Neutrophil (primary cell): Measurements from ENCODE around the gene MYO7B.

Experiments
- H3K27ac ChIP-seq: fragments of 200-600 bp; sonication (generic); 2 replicates; pipeline ENCODE4 v1.5.1; 2016; ENCODE audit warnings: mild to moderate bottlenecking, moderate library complexity
- H3K27me3 ChIP-seq: fragments of 200-600 bp; sonication (generic); 2 replicates; pipeline ENCODE4 v1.6.0; 2016; ENCODE audit warnings: mild to moderate bottlenecking
- H3K36me3 ChIP-seq: fragments of 200-600 bp; sonication (generic); 2 replicates; pipeline ENCODE4 v1.5.1; 2017
- H3K4me1 ChIP-seq, 2 experiments: fragments of 200-600 bp in 1 of 2; sonication (generic) in 1 of 2; 1 replicate in 1 of 2; 2 replicates in 1 of 2; pipeline versions ENCODE4 v1.5.1 to v1.6.1; 2013 to 2016; ENCODE audit warnings: low read depth in 1 of 2, low read length in 1 of 2, mild to moderate bottlenecking in 1 of 2, moderate library complexity in 1 of 2; ENCODE audit not compliant: control insufficient read depth in 1 of 2, insufficient read depth in 1 of 2
- H3K4me3 ChIP-seq, 2 experiments: fragments of 200-600 bp in 1 of 2; sonication (generic) in 1 of 2; 1 replicate in 1 of 2; 2 replicates in 1 of 2; pipeline ENCODE4 v1.5.1; 2013 to 2016; ENCODE audit warnings: low read depth in 1 of 2, low read length in 1 of 2, mild to moderate bottlenecking in 1 of 2, moderate library complexity in 1 of 2
- H3K9me3 ChIP-seq: fragments of 200-600 bp; sonication (generic); 2 replicates; pipeline ENCODE4 v1.5.1; 2016
- CTCF ChIP-seq: fragments of 200-600 bp; sonication (generic); IDR thresholded peaks from 2 replicates; pipeline ENCODE4 v1.5.1; 2016; ENCODE audit warnings: antibody characterized with exemption

Gene MYO7B

GRCh38 chr2:127664895-127665225 lies 129.4 kb downstream of the MYO7B start:
- Histone ChIP-seq H3K36me3 (no peaks in the 10 kb centered on the region), H3K27me3 (peaks cover 86% of the 10 kb centered on the region), H3K4me3 (no peak overlapping the region), H3K9me3 (no peaks in the 10 kb centered on the region), H3K4me1 (no peaks in the 10 kb centered on the region), H3K27ac (no peak overlapping the region)
- TF ChIP-seq CTCF = no peak

- Histone ChIP-seq H3K27ac (no peak overlapping the region), H3K36me3 (no peaks in the 10 kb centered on the region), H3K4me1 (no peaks in the 10 kb centered on the region), H3K4me3 (no peak overlapping the region), H3K9me3 (no peaks in the 10 kb centered on the region), H3K27me3 (peaks cover 91% of the 10 kb centered on the region)
- TF ChIP-seq CTCF = no peak
These were observed 129.9 kb downstream of the MYO7B start for GRCh38 chr2:127665267-127665893.

GRCh38 chr2:127669056-127669455 lies 133.6 kb downstream of the MYO7B start:
- Histone ChIP-seq H3K9me3 (no peaks in the 10 kb centered on the region), H3K4me3 (no peak overlapping the region), H3K27me3 (peaks cover 100% of the 10 kb centered on the region), H3K27ac (no peak overlapping the region), H3K36me3 (no peaks in the 10 kb centered on the region), H3K4me1 (no peaks in the 10 kb centered on the region)
- TF ChIP-seq CTCF = no peak

- peaks cover 100% of the 10 kb centered on the region for H3K27me3 ChIP-seq
These were observed 134.8 kb downstream of the MYO7B start for GRCh38 chr2:127670055-127670956.

GRCh38 chr2:127670957-127671290 lies 135.4 kb downstream of the MYO7B start:
- no peaks in the 10 kb centered on the region for H3K36me3 ChIP-seq
- no peak for TF ChIP-seq CTCF
- H3K27me3 ChIP-seq = peaks cover 100% of the 10 kb centered on the region
- H3K4me1 ChIP-seq = peaks cover 0 to 10% of the 10 kb centered on the region in 2 experiments
- no peaks in the 10 kb centered on the region for H3K9me3 ChIP-seq
- no peak overlapping the region for H3K27ac ChIP-seq
- H3K4me3 ChIP-seq = no peak overlapping the region

More at GRCh38 chr2:127670055-127670956, 134.8 kb downstream of the MYO7B start:
- no peaks in the 10 kb centered on the region for H3K9me3 ChIP-seq
- no peaks in the 10 kb centered on the region for H3K36me3 ChIP-seq
- TF ChIP-seq CTCF = no peak
- H3K27ac ChIP-seq = no peak overlapping the region
- H3K4me1 ChIP-seq = peaks cover 0 to 6% of the 10 kb centered on the region in 2 experiments
- H3K4me3 ChIP-seq = no peak overlapping the region
